Activated CD8-positive, alpha-beta memory T cell treated with anti-CD3 and anti-CD28 coated beads for 1 hour (primary cell): ENCODE results near the gene MYEF2.

ENCODE experiments used
- DNase-seq, 2 donors: peaks; one replicate each; pipeline ENCODE4 v3.0.0-alpha.2; 2020; ENCODE audit warnings: low read depth in 1 of 2; ENCODE audit errors: extremely low read depth in 1 of 2

MYEF2 gene

GRCh38 chr15:48090115-48090514 lies 88.0 kb downstream of the MYEF2 start:
- DNase-seq = no peak

GRCh38 chr15:48089702-48090101 lies 88.4 kb downstream of the MYEF2 start:
- no peak for DNase-seq

GRCh38 chr15:48087844-48088243 lies 90.3 kb downstream of the MYEF2 start:
- no peak for DNase-seq

- DNase-seq = no peak
Observed at GRCh38 chr15:48086576-48086975, 91.5 kb downstream of the MYEF2 start.

- no peak for DNase-seq
Observed at GRCh38 chr15:48086133-48086532, 92.0 kb downstream of the MYEF2 start.

- DNase-seq = no peak
Observed at GRCh38 chr15:48085591-48085930, 92.5 kb downstream of the MYEF2 start.

GRCh38 chr15:48084759-48085590 lies 93.1 kb downstream of the MYEF2 start:
- DNase-seq = no peak
